Smooth muscle cell (in vitro differentiated cells): ENCODE measurements around the gene PPT2. TPM values are rescaled to one million over a fixed set of nuclear protein-coding genes. Genes with fewer than 3 reads are reported as not detected.

Experiments used
- DNase-seq: peaks from one replicate; lab custom pipeline; 2025; ENCODE audit not compliant: unreplicated experiment; lab: John Stamatoyannopoulos, UW
- H2AFZ ChIP-seq: fragments of 200-600 bp; sonication (generic); 2 replicates; pipeline ENCODE4 v1.6.0; 2016; ENCODE audit warnings: antibody characterized with exemption, low read depth, mild to moderate bottlenecking
- H3F3A ChIP-seq: fragments of 200-600 bp; sonication (generic); 2 replicates; pipeline ENCODE4 v1.6.0; 2017; ENCODE audit warnings: antibody characterized with exemption, low read depth
- H3K27ac ChIP-seq: fragments of 200-600 bp; sonication (generic); 2 replicates; pipeline ENCODE4 v1.5.1; 2016; ENCODE audit warnings: low read depth, mild to moderate bottlenecking
- H3K27me3 ChIP-seq: fragments of 200-600 bp; sonication (generic); 2 replicates; pipeline ENCODE4 v1.6.1; 2016; ENCODE audit warnings: low read depth, mild to moderate bottlenecking
- H3K36me3 ChIP-seq: fragments of 200-600 bp; sonication (generic); 2 replicates; pipeline ENCODE4 v1.5.1; 2016; ENCODE audit warnings: low read depth
- H3K4me1 ChIP-seq: fragments of 200-600 bp; sonication (generic); 2 replicates; pipeline ENCODE4 v1.5.1; 2016; ENCODE audit warnings: low read depth
- H3K4me2 ChIP-seq: fragments of 200-600 bp; sonication (generic); 2 replicates; pipeline ENCODE4 v1.6.0; 2016; ENCODE audit warnings: mild to moderate bottlenecking
- H3K4me3 ChIP-seq: fragments of 200-600 bp; sonication (generic); 2 replicates; pipeline ENCODE4 v1.5.1; 2016; ENCODE audit warnings: mild to moderate bottlenecking
- H3K79me2 ChIP-seq: fragments of 200-600 bp; sonication (generic); 2 replicates; pipeline ENCODE4 v1.6.0; 2016; ENCODE audit warnings: low read depth, mild to moderate bottlenecking
- H3K9ac ChIP-seq: fragments of 200-600 bp; sonication (generic); 2 replicates; pipeline ENCODE4 v1.6.0; 2016; ENCODE audit warnings: low read depth
- H3K9me3 ChIP-seq: fragments of 200-600 bp; sonication (generic); replicated peaks from 2 replicates; pipeline ENCODE4 v1.5.1; 2016; ENCODE audit warnings: low read depth
- H4K20me1 ChIP-seq: fragments of 200-600 bp; sonication (generic); 2 replicates; pipeline ENCODE4 v1.6.0; 2016; ENCODE audit warnings: low read depth
- WGBS: methylation state at CpG from one replicate; pipeline ENCODE4 v1.1.7; 2016; ENCODE audit warnings: low lambda C conversion rate; 5-methylcytosine and 5-hydroxymethylcytosine counted together
- polyA plus RNA-seq: library from polyadenylated mRNA; unstranded; fragments of >200 nt; fragmentation: Nextera tagmentation; extraction: Ambion mirVana; gene quantifications from 2 replicates; pipeline ENCODE4 v1.2.1, GENCODE V29; 2016
- total RNA-seq: library from RNA; depleted of rRNA; stranded (reverse); fragments of >200 nt; gene quantifications from 2 replicates; pipeline ENCODE4 v1.2.3, GENCODE V29; 2014
- TF ChIP-seq, protein P1 (sequence below): fragments of 200-600 bp; sonication (generic); IDR thresholded peaks from 2 replicates; pipeline ENCODE4 v1.5.1; 2017; ENCODE audit warnings: borderline replicate concordance, mild to moderate bottlenecking, antibody characterized with exemption; ENCODE audit not compliant: insufficient read depth, poor library complexity, severe bottlenecking

The PPT2 gene, protein sequence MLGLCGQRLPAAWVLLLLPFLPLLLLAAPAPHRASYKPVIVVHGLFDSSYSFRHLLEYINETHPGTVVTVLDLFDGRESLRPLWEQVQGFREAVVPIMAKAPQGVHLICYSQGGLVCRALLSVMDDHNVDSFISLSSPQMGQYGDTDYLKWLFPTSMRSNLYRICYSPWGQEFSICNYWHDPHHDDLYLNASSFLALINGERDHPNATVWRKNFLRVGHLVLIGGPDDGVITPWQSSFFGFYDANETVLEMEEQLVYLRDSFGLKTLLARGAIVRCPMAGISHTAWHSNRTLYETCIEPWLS
- total RNA-seq (13.3 and 17.5 TPM in 2 replicates), polyA plus RNA-seq (15.7 and 17.8 TPM in 2 replicates)

DNA sequence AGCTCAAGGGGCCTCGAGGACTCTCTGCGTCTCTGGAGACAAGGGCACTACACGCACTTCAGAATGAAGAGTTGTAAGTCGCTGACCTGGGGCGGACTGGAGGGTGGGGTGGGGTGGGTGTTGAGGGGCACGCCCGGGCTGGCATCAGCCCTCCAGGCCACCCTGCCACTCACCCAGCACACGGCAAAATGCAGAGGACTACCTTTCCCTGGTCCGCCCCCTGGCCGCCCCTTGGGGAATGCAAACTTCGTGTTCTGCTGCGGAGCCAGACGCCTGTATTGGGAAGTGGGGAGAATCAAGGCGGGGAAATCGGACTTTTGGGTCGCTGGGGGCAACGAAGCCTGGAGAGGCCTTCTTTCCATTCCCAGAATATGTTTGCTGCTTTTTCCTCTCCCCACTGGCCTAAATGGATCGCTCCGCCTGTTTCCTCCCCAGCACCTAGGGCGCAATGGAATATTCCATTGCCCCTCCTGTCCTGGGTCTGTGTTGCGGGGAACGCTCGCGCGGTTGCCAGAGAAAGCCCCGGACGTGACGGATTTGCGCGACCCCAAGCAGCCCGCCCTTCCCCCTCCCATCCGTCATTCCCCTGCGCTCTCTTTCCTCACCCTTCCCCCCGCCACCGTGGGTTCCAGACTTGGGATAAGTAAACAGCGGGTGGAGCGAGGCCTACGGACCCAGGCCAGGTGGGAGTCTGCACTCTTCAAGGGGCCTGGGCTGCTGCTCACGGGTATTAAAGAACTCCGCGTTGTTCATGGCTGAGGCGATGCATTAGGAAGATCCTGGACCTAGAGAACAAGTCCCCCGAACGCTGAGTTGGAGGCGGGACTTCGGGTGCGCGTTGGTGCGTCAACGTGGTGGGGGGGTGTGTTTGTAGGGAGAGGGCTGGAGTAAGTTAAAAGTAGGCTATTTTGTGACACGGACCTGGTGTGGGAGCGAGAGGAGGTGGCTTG lies at the start of gene PPT2:
PPT2 (plus strand) TSS at position 578 of the 950 bp plus-strand sequence. CDS start 454 bp downstream, outside the sequence.
- Histone ChIP-seq H4K20me1 (no peaks in the 10 kb centered on the region), H3K9me3 (no peaks in the 10 kb centered on the region), H3K27me3 (peaks cover 26% of the 10 kb centered on the region), H3K27ac (peak within 1 kb of the TSS; percentile 91), H3K36me3 (no peaks in the 10 kb centered on the region), H3K79me2 (peaks cover 10% of the 10 kb centered on the region), H3K4me3 (peak within 1 kb of the TSS; percentile 85), H3K4me1 (peaks cover 18% of the 10 kb centered on the region), H3K4me2 (peak within 1 kb of the TSS; percentile 90), H3F3A (no peaks in the 10 kb centered on the region), H3K9ac (peak within 1 kb of the TSS; percentile 87), H2AFZ (peak within 1 kb of the TSS; percentile 82)
- WGBS, result under 1% methylated on average over 50 of the region's 52 CpGs
- TF ChIP-seq, protein P1, sequence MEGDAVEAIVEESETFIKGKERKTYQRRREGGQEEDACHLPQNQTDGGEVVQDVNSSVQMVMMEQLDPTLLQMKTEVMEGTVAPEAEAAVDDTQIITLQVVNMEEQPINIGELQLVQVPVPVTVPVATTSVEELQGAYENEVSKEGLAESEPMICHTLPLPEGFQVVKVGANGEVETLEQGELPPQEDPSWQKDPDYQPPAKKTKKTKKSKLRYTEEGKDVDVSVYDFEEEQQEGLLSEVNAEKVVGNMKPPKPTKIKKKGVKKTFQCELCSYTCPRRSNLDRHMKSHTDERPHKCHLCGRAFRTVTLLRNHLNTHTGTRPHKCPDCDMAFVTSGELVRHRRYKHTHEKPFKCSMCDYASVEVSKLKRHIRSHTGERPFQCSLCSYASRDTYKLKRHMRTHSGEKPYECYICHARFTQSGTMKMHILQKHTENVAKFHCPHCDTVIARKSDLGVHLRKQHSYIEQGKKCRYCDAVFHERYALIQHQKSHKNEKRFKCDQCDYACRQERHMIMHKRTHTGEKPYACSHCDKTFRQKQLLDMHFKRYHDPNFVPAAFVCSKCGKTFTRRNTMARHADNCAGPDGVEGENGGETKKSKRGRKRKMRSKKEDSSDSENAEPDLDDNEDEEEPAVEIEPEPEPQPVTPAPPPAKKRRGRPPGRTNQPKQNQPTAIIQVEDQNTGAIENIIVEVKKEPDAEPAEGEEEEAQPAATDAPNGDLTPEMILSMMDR, result no peak
- DNase-seq, result peak; percentile 73

DNA sequence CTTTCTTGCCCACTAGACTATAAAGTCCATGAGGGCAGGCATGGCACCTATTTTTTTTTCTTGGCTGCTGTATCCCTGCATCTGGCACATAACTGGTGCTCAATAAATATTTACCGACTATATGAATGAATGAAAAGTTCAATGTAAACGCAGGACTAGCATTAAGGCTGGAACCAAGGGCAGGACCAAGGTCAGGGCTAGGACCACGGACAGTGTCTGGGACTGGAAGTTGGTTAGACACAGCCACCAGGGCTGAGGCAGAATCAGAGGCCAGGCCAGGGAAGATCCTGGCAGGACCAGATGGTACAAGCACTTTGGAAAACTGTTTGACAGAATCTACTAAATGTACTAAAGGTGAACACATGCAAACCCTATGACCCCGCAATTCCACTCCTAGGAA lies 48.5 kb upstream of the PPT2 start:
- H3K27me3 ChIP-seq, result peaks cover 16% of the 10 kb centered on the region
- no peaks in the 10 kb centered on the region for H3F3A ChIP-seq
- no peaks in the 10 kb centered on the region for H3K9me3 ChIP-seq
- no peak for DNase-seq
- WGBS, result 84% methylated on average over 4 of the region's 4 CpGs
- no peak overlapping the region for H3K27ac ChIP-seq
- no peaks in the 10 kb centered on the region for H3K36me3 ChIP-seq
- TF ChIP-seq, protein P1, result no peak
- no peaks in the 10 kb centered on the region for H4K20me1 ChIP-seq
- peaks cover 5% of the 10 kb centered on the region for H3K4me1 ChIP-seq
- no peak overlapping the region for H3K4me2 ChIP-seq
- no peaks in the 10 kb centered on the region for H3K79me2 ChIP-seq
- H2AFZ ChIP-seq, result no peak overlapping the region
- H3K9ac ChIP-seq, result no peak overlapping the region
- no peak overlapping the region for H3K4me3 ChIP-seq

- Histone ChIP-seq H3K36me3 (no peaks in the 10 kb centered on the region), H3K4me2 (no peak overlapping the region), H3K9me3 (no peaks in the 10 kb centered on the region), H3K9ac (no peak overlapping the region), H2AFZ (no peak overlapping the region), H3K4me3 (no peak overlapping the region), H3F3A (peaks cover 5% of the 10 kb centered on the region), H3K4me1 (peaks cover 5% of the 10 kb centered on the region), H4K20me1 (no peaks in the 10 kb centered on the region), H3K27ac (no peak overlapping the region), H3K27me3 (peaks cover 16% of the 10 kb centered on the region), H3K79me2 (no peaks in the 10 kb centered on the region)
- no peak for DNase-seq
- TF ChIP-seq, protein P1, result no peak
- 88% methylated on average over 1 of the region's 1 CpG for WGBS
Observed at GRCh38 chr6:32107406-32107805, 46.5 kb upstream of the PPT2 start.
